ENCODE results near the gene CASQ2. TPM values are rescaled to one million over a fixed set of nuclear protein-coding genes. Genes with fewer than 3 reads are reported as not detected.

Gene CASQ2
- polyA plus RNA-seq, 1 donor (not counting 4 experiments of a cell fraction or from before 2014, with no cell fraction given): 0.04 TPM

DNA sequence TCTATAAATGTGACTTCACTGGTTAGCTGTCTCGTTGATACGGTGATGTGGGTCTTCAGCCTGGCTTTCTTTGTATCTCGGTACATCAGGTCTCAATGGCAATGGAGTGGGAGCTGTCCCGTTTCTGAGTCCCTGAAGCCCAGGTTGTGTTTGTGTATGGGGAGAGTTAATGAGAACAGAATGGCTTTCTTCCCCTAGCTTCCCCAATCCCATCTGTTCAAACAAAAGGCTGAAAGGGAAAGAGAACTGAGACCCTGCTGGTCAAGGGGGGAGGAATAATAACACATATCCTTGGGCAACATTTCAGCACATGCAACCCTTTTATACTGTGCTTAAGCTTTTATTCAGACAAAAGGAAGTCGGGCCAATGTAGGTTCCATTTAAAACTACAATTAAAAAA lies 28.4 kb upstream of the CASQ2 start:
- Histone ChIP-seq H3K27ac (ENCODE audit: control insufficient read depth, insufficient read depth, low read length) (no peak overlapping the region), H3K4me3 (ENCODE audit: control insufficient read depth in 2 of 3, extremely low read depth in 1 of 3, insufficient read depth in 2 of 3, low read depth in 1 of 3, low read length in 3 of 3) (no peak overlapping the region), H3K36me3 (ENCODE audit: control insufficient read depth in 2 of 2, extremely low read depth in 1 of 2, insufficient read depth in 2 of 2, low read length in 2 of 2) (no peaks in the 10 kb centered on the region), H3K4me1 (ENCODE audit: control insufficient read depth, extremely low read depth, insufficient read depth, low read length) (peaks cover 34% of the 10 kb centered on the region), H3K9me3 (ENCODE audit: control insufficient read depth, low read depth, low read length) (no peaks in the 10 kb centered on the region), H4K20me1 (ENCODE audit: control insufficient read depth, extremely low read depth, insufficient read depth, low read length) (no peaks in the 10 kb centered on the region), H2AFZ (ENCODE audit: control insufficient read depth, low read length) (no peak overlapping the region), H3K4me2 (ENCODE audit: control insufficient read depth, extremely low read depth, insufficient read depth, low read depth, low read length) (no peak overlapping the region), H3K9ac (ENCODE audit: control insufficient read depth, extremely low read depth, insufficient read depth, low read length) (no peak overlapping the region), H3K79me2 (ENCODE audit: control insufficient read depth, insufficient read depth, low read length) (no peaks in the 10 kb centered on the region), H3K27me3 (ENCODE audit: control insufficient read depth, extremely low read depth, insufficient read depth, low read length) (no peaks in the 10 kb centered on the region), H3K9me1 (ENCODE audit: control insufficient read depth, extremely low read depth, insufficient read depth, low read length) (no peaks in the 10 kb centered on the region)
- TF ChIP-seq, protein P1, sequence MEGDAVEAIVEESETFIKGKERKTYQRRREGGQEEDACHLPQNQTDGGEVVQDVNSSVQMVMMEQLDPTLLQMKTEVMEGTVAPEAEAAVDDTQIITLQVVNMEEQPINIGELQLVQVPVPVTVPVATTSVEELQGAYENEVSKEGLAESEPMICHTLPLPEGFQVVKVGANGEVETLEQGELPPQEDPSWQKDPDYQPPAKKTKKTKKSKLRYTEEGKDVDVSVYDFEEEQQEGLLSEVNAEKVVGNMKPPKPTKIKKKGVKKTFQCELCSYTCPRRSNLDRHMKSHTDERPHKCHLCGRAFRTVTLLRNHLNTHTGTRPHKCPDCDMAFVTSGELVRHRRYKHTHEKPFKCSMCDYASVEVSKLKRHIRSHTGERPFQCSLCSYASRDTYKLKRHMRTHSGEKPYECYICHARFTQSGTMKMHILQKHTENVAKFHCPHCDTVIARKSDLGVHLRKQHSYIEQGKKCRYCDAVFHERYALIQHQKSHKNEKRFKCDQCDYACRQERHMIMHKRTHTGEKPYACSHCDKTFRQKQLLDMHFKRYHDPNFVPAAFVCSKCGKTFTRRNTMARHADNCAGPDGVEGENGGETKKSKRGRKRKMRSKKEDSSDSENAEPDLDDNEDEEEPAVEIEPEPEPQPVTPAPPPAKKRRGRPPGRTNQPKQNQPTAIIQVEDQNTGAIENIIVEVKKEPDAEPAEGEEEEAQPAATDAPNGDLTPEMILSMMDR (optimal IDR thresholded peaks at IDR 0.05 in 1 of 3, IDR thresholded peaks at IDR 0.05 in 1 of 3, conservative IDR thresholded peaks at IDR 0.05 in 1 of 3; ENCODE audit: extremely low read depth in 1 of 3, insufficient read depth in 2 of 3, low read length in 3 of 3): no peak
- TF ChIP-seq EZH2 (IDR thresholded peaks at IDR 0.05; ENCODE audit: low read length): no peak
- no peak for FAIRE-seq
- dilution Hi-C loops (cut with MboI; ENCODE audit: extremely low pct_ligation_motif_present, low sequenced_read_pairs): no loop called here
- no peak for DNase-seq (ENCODE audit: low read depth, low spot score)

DNA sequence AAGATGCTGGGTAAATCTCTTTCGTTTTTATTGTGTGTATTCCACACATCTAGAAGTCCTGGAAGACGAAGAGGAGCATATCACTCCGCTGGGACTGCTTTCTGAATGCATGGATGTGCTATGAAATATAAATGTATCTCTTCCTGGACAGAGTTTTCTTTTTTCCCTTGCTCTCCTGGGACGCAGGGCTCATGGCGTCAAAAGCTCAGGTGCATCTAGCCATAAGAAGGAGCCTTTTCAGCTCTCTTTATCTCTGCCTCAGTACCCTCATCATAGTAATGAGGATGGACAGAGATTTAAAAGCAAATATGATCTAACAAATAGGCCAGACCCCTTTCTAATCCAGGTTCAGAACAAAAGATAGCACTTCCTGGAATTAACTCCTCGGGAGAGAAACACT lies 27.5 kb upstream of the CASQ2 start:
- Histone ChIP-seq H3K4me2 (ENCODE audit: control insufficient read depth, extremely low read depth, insufficient read depth, low read depth, low read length) (no peak overlapping the region), H4K20me1 (ENCODE audit: control insufficient read depth, extremely low read depth, insufficient read depth, low read length) (no peaks in the 10 kb centered on the region), H3K27me3 (ENCODE audit: control insufficient read depth, extremely low read depth, insufficient read depth, low read length) (no peaks in the 10 kb centered on the region), H3K9me3 (ENCODE audit: control insufficient read depth, low read depth, low read length) (no peaks in the 10 kb centered on the region), H3K36me3 (ENCODE audit: control insufficient read depth in 2 of 2, extremely low read depth in 1 of 2, insufficient read depth in 2 of 2, low read length in 2 of 2) (no peaks in the 10 kb centered on the region), H2AFZ (ENCODE audit: control insufficient read depth, low read length) (no peak overlapping the region), H3K9ac (ENCODE audit: control insufficient read depth, extremely low read depth, insufficient read depth, low read length) (no peak overlapping the region), H3K4me3 (ENCODE audit: control insufficient read depth in 2 of 3, extremely low read depth in 1 of 3, insufficient read depth in 2 of 3, low read depth in 1 of 3, low read length in 3 of 3) (no peak overlapping the region), H3K27ac (ENCODE audit: control insufficient read depth, insufficient read depth, low read length) (no peak overlapping the region), H3K79me2 (ENCODE audit: control insufficient read depth, insufficient read depth, low read length) (no peaks in the 10 kb centered on the region), H3K9me1 (ENCODE audit: control insufficient read depth, extremely low read depth, insufficient read depth, low read length) (no peaks in the 10 kb centered on the region), H3K4me1 (ENCODE audit: control insufficient read depth, extremely low read depth, insufficient read depth, low read length) (peaks cover 39% of the 10 kb centered on the region)
- no peak for TF ChIP-seq EZH2 (IDR thresholded peaks at IDR 0.05; ENCODE audit: low read length)
- TF ChIP-seq, protein P1 (optimal IDR thresholded peaks at IDR 0.05 in 1 of 3, IDR thresholded peaks at IDR 0.05 in 1 of 3, conservative IDR thresholded peaks at IDR 0.05 in 1 of 3; ENCODE audit: extremely low read depth in 1 of 3, insufficient read depth in 2 of 3, low read length in 3 of 3): no peak
- FAIRE-seq: no peak
- dilution Hi-C loops (cut with MboI; ENCODE audit: extremely low pct_ligation_motif_present, low sequenced_read_pairs): no loop called here
- DNase-seq (ENCODE audit: low read depth, low spot score): no peak
